ENCODE results near the gene MAGI2.
"Not testable (repeated sequence)": the region's sequence is repeated elsewhere in the genome, so short reads cannot be mapped to it uniquely, and the experiment has no call there.

DNA sequence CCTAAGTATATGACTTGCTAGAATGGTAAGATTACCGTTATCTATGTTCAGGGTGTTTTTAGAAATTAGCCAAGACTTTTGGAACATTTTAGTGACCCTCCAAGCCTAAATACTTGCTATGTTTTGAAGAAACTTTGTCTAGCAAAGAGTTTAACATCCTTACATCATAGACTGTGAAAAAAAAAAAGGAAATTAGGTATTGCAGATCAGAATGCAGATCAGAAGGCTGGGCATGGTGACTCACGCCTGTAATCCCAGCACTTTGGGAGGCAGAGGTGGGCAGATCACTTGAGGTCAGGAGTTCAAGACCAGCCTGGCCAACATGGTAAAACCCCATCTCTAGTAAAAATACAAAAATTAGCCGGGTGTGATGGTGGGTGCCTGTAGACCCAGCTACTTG is 10.7 kb downstream of the MAGI2 start:
- not testable (repeated sequence) for TF ChIP-seq CTCF, POLR2AphosphoS5, POLR2A (IDR thresholded peaks at IDR 0.05)

Measured in breast epithelium (tissue), 3 donors.